CD4-positive, alpha-beta memory T cell (primary cell): ENCODE results near the gene ENPP7. TPM values are rescaled to one million over a fixed set of nuclear protein-coding genes. Genes with fewer than 3 reads are reported as not detected.

ENCODE experiments used
- CTCF ChIA-PET: fragments of 350-600 bp; sonication (Branson Sonifier 250); formaldehyde crosslinking; loops from one replicate; lab custom pipeline; 2021; ENCODE audit warnings: inconsistent platforms; ENCODE audit not compliant: partially characterized antibody; lab: Charles Lee
- POLR2A ChIA-PET: fragments of 350-600 bp; sonication (Branson Sonifier 250); formaldehyde crosslinking; loops from one replicate; lab custom pipeline; 2021; ENCODE audit not compliant: partially characterized antibody; lab: Charles Lee
- DNase-seq, 5 donors: peaks; one replicate each; pipeline versions ENCODE4 v3.0.0 to v3.0.0-alpha.2; 2020 to 2022; ENCODE audit warnings: mixed read lengths in 1 of 5
- H3K27ac ChIP-seq: one replicate; pipeline ENCODE4 v1.7.0; 2013; ENCODE audit warnings: low read depth, low read length
- H3K27me3 ChIP-seq: 2 replicates; pipeline ENCODE4 v1.7.0; 2013; ENCODE audit warnings: mild to moderate bottlenecking, low read length, moderate library complexity; ENCODE audit not compliant: insufficient read depth
- H3K36me3 ChIP-seq: 2 replicates; pipeline ENCODE4 v1.7.0; 2013; ENCODE audit warnings: mild to moderate bottlenecking, low read length, moderate library complexity; ENCODE audit not compliant: insufficient read depth
- H3K4me1 ChIP-seq: 2 replicates; pipeline ENCODE4 v1.7.0; 2013; ENCODE audit warnings: mild to moderate bottlenecking, low read length, moderate library complexity; ENCODE audit not compliant: insufficient read depth
- H3K4me3 ChIP-seq, 2 donors: one replicate each; pipeline ENCODE4 v1.7.0; 2013; ENCODE audit warnings: low read length in 2 of 2, mild to moderate bottlenecking in 1 of 2
- H3K9me3 ChIP-seq, 2 donors: one replicate each; pipeline ENCODE4 v1.7.0; 2013; ENCODE audit warnings: low read length in 2 of 2, control low read depth in 1 of 2; ENCODE audit not compliant: control insufficient read depth in 1 of 2
- H3K27ac Mint-ChIP-seq, 7 donors: one replicate each; pipeline ENCODE4 v1.8.0; 2020 to 2021; ENCODE audit warnings: mixed read lengths in 7 of 7, mild to moderate bottlenecking in 6 of 7, inconsistent platforms in 3 of 7, moderate library complexity in 3 of 7
- H3K27me3 Mint-ChIP-seq, 2 donors: one replicate each; pipeline ENCODE4 v1.8.0; 2020 to 2021; ENCODE audit warnings: mixed read lengths in 2 of 2
- H3K36me3 Mint-ChIP-seq, 2 donors: one replicate each; pipeline ENCODE4 v1.8.0; 2020 to 2021; ENCODE audit warnings: mixed read lengths in 2 of 2, inconsistent platforms in 1 of 2, mild to moderate bottlenecking in 1 of 2
- H3K4me1 Mint-ChIP-seq, 4 donors: one replicate each; pipeline ENCODE4 v1.8.0; 2020 to 2021; ENCODE audit warnings: mixed read lengths in 4 of 4, mild to moderate bottlenecking in 1 of 4
- H3K4me3 Mint-ChIP-seq, 8 donors: one replicate each; pipeline ENCODE4 v1.8.0; 2020 to 2021; ENCODE audit warnings: mixed read lengths in 8 of 8, mild to moderate bottlenecking in 7 of 8, moderate library complexity in 6 of 8, inconsistent platforms in 3 of 8
- H3K9me3 Mint-ChIP-seq, 8 donors: one replicate each; pipeline ENCODE4 v1.8.0; 2020 to 2021; ENCODE audit warnings: mixed read lengths in 8 of 8, mild to moderate bottlenecking in 5 of 8, inconsistent platforms in 3 of 8, moderate library complexity in 1 of 8
- intact Hi-C: fragments of 100-400 bp; cut with micrococcal nuclease; formaldehyde crosslinking; loops from one replicate; pipeline ENCODE4 v1.15.1; 2023
- polyA plus RNA-seq, 2 donors: library from polyadenylated mRNA; unstranded; fragments of 300-500 nt; fragmentation: Illumina TruSeq; gene quantifications; one replicate each; pipeline ENCODE4 v1.2.3, GENCODE V29; 2021
- total RNA-seq, 2 experiments: library from RNA; stranded (reverse); gene quantifications; one replicate each; pipeline ENCODE4 v1.2.3, GENCODE V29; 2021

The ENPP7 gene
- total and polyA plus RNA-seq, 4 experiments from 2014 or later, result 0.15 to 0.20 TPM; not detected in 2

GRCh38 chr17:79779661-79780365, 49.1 kb downstream of the ENPP7 start:
- Histone ChIP-seq H3K27me3 (peaks cover 20% of the 10 kb centered on the region), H3K4me3 (no peak overlapping the region), H3K36me3 (no peaks in the 10 kb centered on the region), H3K27ac (no peak overlapping the region), H3K9me3 (no peaks in the 10 kb centered on the region), H3K4me1 (peaks cover 20% of the 10 kb centered on the region)
- ChIA-PET POLR2A (interaction anchor here (0.8 kb wide), 1 partner anchor 12 kb away, joined by 3 read pairs; no protein-coding TSS in a partner anchor), CTCF (interaction anchor here (1.2 to 2.5 kb wide), 2 partner anchors 10 to 39 kb away, joined by 3 to 8 read pairs; no protein-coding TSS in a partner anchor)
- peak overlapping the region in 1 of 7 donors; percentile 81 for H3K27ac Mint-ChIP-seq
- H3K9me3 Mint-ChIP-seq, result peaks cover 0 to 4% (median 0%) of the 10 kb centered on the region in 8 donors
- H3K4me1 Mint-ChIP-seq, result peaks cover 2 to 12% (median 10%) of the 10 kb centered on the region in 4 donors
- intact Hi-C loops, result no loop called here
- H3K4me3 Mint-ChIP-seq, result peak overlapping the region in 6 of 8 donors; percentile 60 to 85 (median 80)
- no peaks in the 10 kb centered on the region for H3K36me3 Mint-ChIP-seq
- no peak for DNase-seq
- H3K27me3 Mint-ChIP-seq, result peaks cover 38 to 54% of the 10 kb centered on the region in 2 donors

- no peak overlapping the region for H3K4me3 Mint-ChIP-seq
- H3K4me1 Mint-ChIP-seq, result peaks cover 2 to 12% (median 10%) of the 10 kb centered on the region in 4 donors
- Histone ChIP-seq H3K4me1 (peaks cover 20% of the 10 kb centered on the region), H3K27ac (no peak overlapping the region), H3K27me3 (peaks cover 10% of the 10 kb centered on the region), H3K36me3 (no peaks in the 10 kb centered on the region), H3K4me3 (no peak overlapping the region), H3K9me3 (no peaks in the 10 kb centered on the region)
- peaks cover 38 to 53% of the 10 kb centered on the region in 2 donors for H3K27me3 Mint-ChIP-seq
- H3K9me3 Mint-ChIP-seq, result peaks cover 0 to 4% (median 0%) of the 10 kb centered on the region in 8 donors
- CTCF ChIA-PET, result no interaction called here
- POLR2A ChIA-PET, result interaction anchor here (0.8 kb wide), 1 partner anchor 15 kb away, joined by 3 read pairs; no protein-coding TSS in a partner anchor
- no peak overlapping the region for H3K27ac Mint-ChIP-seq
- intact Hi-C loops, result no loop called here
- no peak for DNase-seq
- H3K36me3 Mint-ChIP-seq, result no peaks in the 10 kb centered on the region
Observed at GRCh38 chr17:79781012-79781650, 50.4 kb downstream of the ENPP7 start.

GRCh38 chr17:79781736-79782575, 51.2 kb downstream of the ENPP7 start:
- H3K9me3 ChIP-seq, result no peaks in the 10 kb centered on the region
- Mint-ChIP-seq H3K4me3 (no peak overlapping the region), H3K4me1 (peaks cover 0 to 12% (median 9%) of the 10 kb centered on the region in 4 donors), H3K27me3 (peaks cover 32 to 51% of the 10 kb centered on the region in 2 donors), H3K27ac (no peak overlapping the region), H3K9me3 (peaks cover 0 to 4% (median 0%) of the 10 kb centered on the region in 8 donors), H3K36me3 (no peaks in the 10 kb centered on the region)
- H3K27ac ChIP-seq, result no peak overlapping the region
- DNase-seq, result no peak
- peaks cover 15% of the 10 kb centered on the region for H3K4me1 ChIP-seq
- POLR2A ChIA-PET, result interaction anchor here (0.8 kb wide), 1 partner anchor 16 kb away, joined by 3 read pairs; no protein-coding TSS in a partner anchor
- intact Hi-C loops, result no loop called here
- no peak overlapping the region for H3K4me3 ChIP-seq
- H3K36me3 ChIP-seq, result no peaks in the 10 kb centered on the region
- H3K27me3 ChIP-seq, result peaks cover 3% of the 10 kb centered on the region
- CTCF ChIA-PET, result no interaction called here

- H3K27ac Mint-ChIP-seq, result no peak overlapping the region
- intact Hi-C loops, result no loop called here
- H3K4me1 ChIP-seq, result peaks cover 3% of the 10 kb centered on the region
- no peak for DNase-seq
- no peaks in the 10 kb centered on the region for H3K27me3 ChIP-seq
- H3K4me1 Mint-ChIP-seq, result peaks cover 0 to 14% (median 4%) of the 10 kb centered on the region in 4 donors
- H3K4me3 ChIP-seq, result no peak overlapping the region
- no peak overlapping the region for H3K27ac ChIP-seq
- H3K27me3 Mint-ChIP-seq, result peaks cover 37 to 60% of the 10 kb centered on the region in 2 donors
- H3K36me3 ChIP-seq, result no peaks in the 10 kb centered on the region
- H3K9me3 Mint-ChIP-seq, result peaks cover 0 to 1% (median 0%) of the 10 kb centered on the region in 8 donors
- no peaks in the 10 kb centered on the region for H3K36me3 Mint-ChIP-seq
- CTCF ChIA-PET, result no interaction called here
- H3K4me3 Mint-ChIP-seq, result no peak overlapping the region
- no peaks in the 10 kb centered on the region for H3K9me3 ChIP-seq
- POLR2A ChIA-PET, result no interaction called here
Observed at GRCh38 chr17:79783891-79784290, 53.1 kb downstream of the ENPP7 start.

- Mint-ChIP-seq H3K27ac (no peak overlapping the region), H3K36me3 (no peaks in the 10 kb centered on the region), H3K9me3 (peaks cover 0 to under 1% (median 0%) of the 10 kb centered on the region in 8 donors), H3K27me3 (peaks cover 34 to 62% of the 10 kb centered on the region in 2 donors), H3K4me1 (peaks cover 0 to 14% (median 2%) of the 10 kb centered on the region in 4 donors), H3K4me3 (no peak overlapping the region)
- peaks cover 2% of the 10 kb centered on the region for H3K4me1 ChIP-seq
- intact Hi-C loops, result no loop called here
- no peak overlapping the region for H3K4me3 ChIP-seq
- ChIA-PET POLR2A (no interaction called here), CTCF (no interaction called here)
- no peaks in the 10 kb centered on the region for H3K36me3 ChIP-seq
- H3K27ac ChIP-seq, result no peak overlapping the region
- no peak for DNase-seq
- no peaks in the 10 kb centered on the region for H3K9me3 ChIP-seq
- no peaks in the 10 kb centered on the region for H3K27me3 ChIP-seq
Observed at GRCh38 chr17:79784353-79785016, 53.7 kb downstream of the ENPP7 start.

GRCh38 chr17:79785017-79785899, 54.5 kb downstream of the ENPP7 start:
- H3K9me3 Mint-ChIP-seq, result no peaks in the 10 kb centered on the region
- POLR2A ChIA-PET, result no interaction called here
- H3K27ac Mint-ChIP-seq, result no peak overlapping the region
- intact Hi-C loops, result no loop called here
- H3K36me3 ChIP-seq, result no peaks in the 10 kb centered on the region
- CTCF ChIA-PET, result no interaction called here
- peaks cover 30 to 55% of the 10 kb centered on the region in 2 donors for H3K27me3 Mint-ChIP-seq
- no peak for DNase-seq
- peaks cover 0 to 11% (median 0%) of the 10 kb centered on the region in 4 donors for H3K4me1 Mint-ChIP-seq
- no peaks in the 10 kb centered on the region for H3K9me3 ChIP-seq
- H3K27ac ChIP-seq, result no peak overlapping the region
- no peak overlapping the region for H3K4me3 ChIP-seq
- peaks cover 2% of the 10 kb centered on the region for H3K27me3 ChIP-seq
- H3K4me1 ChIP-seq, result peaks cover 8% of the 10 kb centered on the region
- H3K36me3 Mint-ChIP-seq, result no peaks in the 10 kb centered on the region
- no peak overlapping the region for H3K4me3 Mint-ChIP-seq
